GM18909 (cell line): Measurements from ENCODE around the gene TRDMT1.
"Not testable (repeated sequence)": the region's sequence is repeated elsewhere in the genome, so short reads cannot be mapped to it uniquely, and the experiment has no call there.

ENCODE experiments used
- ATAC-seq: cut with Tn5 transposase; IDR thresholded peaks from one replicate; pipeline ENCODE4 v1.9.1; 2021; ENCODE audit warnings: mild to moderate bottlenecking; ENCODE audit not compliant: unreplicated experiment, poor library complexity

TRDMT1 gene

GRCh38 chr10:17143055-17143690 is 58.3 kb downstream of the TRDMT1 start:
- ATAC-seq: no peak

GRCh38 chr10:17141504-17142229 is 59.8 kb downstream of the TRDMT1 start:
- no peak for ATAC-seq

GRCh38 chr10:17140386-17140761 is 61.1 kb downstream of the TRDMT1 start:
- ATAC-seq: no peak

DNA sequence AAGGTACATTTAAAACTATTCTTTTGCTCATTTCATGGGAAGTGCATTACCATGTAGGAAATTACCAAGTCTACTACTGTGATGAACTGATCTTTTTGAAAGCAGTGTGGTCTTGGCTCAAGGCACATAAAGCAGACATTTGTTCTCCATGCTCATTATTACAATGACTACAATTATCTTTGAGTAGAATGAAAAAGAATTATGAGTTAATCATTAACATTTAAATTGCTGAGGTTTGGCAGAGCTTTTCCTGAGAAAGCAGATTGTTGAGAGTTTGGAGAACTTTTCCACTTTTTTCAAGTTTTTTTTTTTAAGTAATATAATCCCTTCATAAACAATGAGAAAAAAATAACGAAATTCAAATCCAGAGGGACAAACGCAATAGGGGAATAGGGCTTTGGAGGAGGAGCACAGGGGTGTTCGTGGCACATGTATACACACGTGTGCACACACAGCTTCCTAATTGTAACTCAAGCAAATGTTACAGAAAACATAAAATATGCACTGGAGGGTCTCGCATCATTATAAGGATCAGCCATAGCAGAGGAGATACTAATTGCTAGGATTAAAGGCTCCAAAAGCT is 62.9 kb downstream of the TRDMT1 start:
- ATAC-seq: no peak

DNA sequence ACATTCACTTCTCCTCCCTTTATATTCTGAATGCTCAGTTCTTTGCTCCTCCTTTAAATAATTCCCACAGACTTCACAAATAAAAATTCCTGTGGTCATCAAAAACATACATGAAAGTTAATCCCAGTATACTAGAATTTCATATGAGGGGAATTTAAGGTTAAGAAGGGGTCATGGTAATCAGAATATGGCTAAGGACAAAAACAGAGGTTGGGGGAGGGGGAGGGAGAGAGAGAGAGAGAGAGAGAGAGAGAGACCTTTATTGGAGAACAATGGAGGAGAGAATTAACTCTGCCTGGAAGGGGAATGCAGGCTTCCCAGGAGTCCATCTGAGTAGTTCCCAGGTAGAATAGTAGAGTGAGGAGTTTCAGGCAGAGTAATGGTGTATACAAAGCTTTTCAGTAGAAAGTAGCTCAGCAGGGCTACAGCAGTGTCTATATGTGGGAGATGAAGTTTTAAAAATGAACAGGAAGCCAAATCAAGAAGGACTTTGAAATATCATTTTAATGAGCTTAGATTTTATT is 66.7 kb downstream of the TRDMT1 start:
- ATAC-seq: no peak

DNA sequence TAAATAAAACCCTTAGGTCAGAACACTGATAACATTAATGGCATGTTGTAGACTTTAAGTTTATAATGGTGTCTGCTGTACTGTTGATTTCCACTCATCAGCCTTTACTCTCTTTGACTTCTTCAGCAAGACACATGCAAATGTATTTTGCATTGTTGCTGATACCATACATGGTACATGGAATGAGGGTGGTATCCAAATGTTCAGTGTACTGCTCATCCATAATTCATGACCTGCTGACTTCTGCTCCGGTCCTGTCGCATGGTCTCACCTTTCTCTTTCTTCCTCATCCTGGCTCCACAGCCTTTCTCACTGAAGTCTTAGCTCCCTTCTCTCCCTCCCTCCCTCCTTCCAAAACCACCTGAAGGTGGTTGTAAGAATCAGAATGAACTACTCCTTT is 67.2 kb downstream of the TRDMT1 start:
- ATAC-seq: no peak

GRCh38 chr10:17129741-17130140 is 71.7 kb downstream of the TRDMT1 start, which contains the start of gene CUBN:
Gene CUBN (minus strand): TSS chr10:17129811. CDS start chr10:17129765, 46 bp downstream.
- ATAC-seq: no peak

- no peak for ATAC-seq
Observed at GRCh38 chr10:17128261-17128660, 73.2 kb downstream of the TRDMT1 start.

DNA sequence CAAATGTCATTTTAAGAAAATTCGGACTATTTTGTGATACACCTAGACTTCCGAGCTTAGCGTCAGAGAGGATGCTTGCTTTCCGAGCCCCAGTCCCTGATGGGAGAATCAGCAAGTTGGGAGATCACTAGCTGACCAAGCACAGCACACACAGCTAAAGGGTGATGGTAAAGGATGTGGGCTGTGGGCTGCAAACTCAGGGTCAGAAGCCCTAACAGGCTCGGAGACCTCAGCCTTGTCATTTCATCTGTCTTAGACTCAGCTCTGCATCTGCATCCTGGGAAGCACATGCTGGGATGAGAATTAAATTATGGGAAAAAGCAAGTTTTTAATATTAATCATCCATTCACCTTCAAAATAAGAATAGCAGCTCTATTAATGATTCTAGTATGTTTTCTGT is 75.1 kb downstream of the TRDMT1 start:
- ATAC-seq: no peak

GRCh38 chr10:17125206-17125893 is 76.1 kb downstream of the TRDMT1 start:
- no peak for ATAC-seq

DNA sequence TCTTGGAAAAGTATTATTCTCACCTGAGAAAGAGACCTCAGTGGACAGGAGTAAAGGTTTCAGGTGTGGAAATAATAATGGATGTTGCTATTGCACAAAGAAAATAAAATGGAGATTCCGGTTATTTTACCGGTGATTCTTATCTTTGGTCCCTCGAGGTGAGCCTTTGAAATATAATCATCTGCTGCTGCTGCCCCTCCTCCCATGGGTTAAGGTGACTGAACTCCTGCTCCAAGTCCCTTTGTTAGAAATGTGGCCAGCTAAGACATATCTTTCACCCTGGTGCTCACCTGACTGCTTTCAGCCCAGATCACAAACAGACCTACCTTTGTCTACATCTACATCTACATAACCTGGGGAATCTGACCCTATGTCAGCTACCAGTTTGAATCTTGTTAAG is 77.5 kb downstream of the TRDMT1 start:
- ATAC-seq: no peak

DNA sequence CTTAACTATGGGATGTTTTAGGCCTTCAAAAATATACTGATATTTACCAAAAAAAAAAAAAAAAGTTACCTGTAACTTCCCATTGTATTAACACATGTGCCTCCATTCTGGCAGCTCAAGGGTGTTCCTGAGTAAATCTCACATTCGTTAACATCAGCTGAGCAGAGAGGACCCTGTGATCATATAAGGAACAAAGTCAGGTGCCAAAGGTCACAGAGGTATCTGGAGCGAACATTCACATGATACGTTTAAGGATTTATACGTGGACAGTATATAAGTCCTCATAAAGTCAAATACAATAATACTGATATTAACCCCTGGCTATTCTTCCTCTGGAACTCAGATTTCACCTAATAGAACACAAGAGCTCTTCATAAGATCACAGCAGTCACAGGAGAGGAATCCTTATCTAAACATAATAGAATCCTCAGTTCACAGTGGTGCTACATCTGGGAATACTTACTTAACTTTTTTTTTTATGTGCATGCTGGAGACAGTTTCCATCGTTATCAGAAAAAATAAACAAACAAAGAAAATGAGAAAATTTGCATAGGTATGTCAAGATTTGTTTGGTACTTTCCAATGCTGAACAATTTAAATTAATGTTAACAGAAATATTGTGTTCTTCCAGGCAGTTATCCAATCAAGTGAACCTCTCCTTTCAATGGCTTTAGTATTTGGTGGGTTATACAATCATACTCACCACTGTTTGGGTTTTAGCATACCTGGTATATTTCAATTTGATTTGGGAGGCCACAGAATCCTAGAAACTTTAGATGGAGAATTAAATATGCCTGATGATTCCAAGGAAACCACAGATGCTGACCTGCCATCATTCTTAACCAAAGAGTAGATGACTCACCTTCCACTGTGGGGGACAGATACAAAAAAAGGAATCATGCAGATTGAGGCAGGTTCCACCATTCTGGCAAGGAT is 78.5 kb downstream of the TRDMT1 start:
- ATAC-seq: no peak

GRCh38 chr10:17122052-17122451 is 79.4 kb downstream of the TRDMT1 start:
- ATAC-seq: no peak

- ATAC-seq: no peak
Observed at GRCh38 chr10:17120694-17121093, 80.8 kb downstream of the TRDMT1 start.

DNA sequence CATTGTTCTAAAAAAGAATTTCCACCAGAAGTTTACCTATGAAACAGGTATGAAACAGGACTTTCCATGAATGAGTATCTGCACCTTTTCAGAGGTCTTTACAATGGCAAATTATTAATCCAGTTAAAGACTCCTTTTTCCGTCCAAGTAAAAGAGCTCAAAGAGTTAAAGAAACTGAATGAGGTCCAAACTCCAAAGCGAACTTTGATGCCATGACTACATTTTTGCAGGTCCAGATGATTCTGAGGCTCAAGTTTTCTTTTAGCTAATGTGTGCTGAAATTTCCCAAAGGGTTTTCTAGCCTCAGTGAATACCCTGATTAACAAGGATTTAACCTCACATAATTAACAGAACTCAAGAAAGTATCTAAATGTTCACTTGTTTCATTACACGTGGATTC is 81.6 kb downstream of the TRDMT1 start:
- ATAC-seq: no peak

DNA sequence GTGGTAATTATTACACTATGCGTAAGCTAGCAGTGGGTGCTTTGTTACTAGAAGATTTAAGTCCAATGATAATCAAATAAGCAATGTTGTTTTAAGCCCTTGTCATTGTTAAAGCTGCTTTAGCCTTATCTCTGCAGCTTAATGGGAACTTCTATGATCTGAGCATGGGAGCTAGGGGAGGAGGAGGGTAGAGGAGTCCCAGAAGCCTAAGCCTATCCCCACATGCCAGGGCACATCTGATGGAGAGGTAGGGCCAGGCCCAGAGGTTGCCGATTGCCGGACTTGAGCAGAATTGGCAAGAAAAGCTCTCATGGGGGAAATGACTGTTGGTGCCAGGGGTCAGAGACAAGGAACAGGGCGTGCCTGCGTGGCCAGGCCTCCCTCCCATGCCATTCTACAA is 85.3 kb downstream of the TRDMT1 start:
- no peak for ATAC-seq

- ATAC-seq: no peak
Observed at GRCh38 chr10:17115683-17116082, 85.8 kb downstream of the TRDMT1 start.

- ATAC-seq: not testable (repeated sequence)
Observed at GRCh38 chr10:17114878-17115444, 86.5 kb downstream of the TRDMT1 start.

DNA sequence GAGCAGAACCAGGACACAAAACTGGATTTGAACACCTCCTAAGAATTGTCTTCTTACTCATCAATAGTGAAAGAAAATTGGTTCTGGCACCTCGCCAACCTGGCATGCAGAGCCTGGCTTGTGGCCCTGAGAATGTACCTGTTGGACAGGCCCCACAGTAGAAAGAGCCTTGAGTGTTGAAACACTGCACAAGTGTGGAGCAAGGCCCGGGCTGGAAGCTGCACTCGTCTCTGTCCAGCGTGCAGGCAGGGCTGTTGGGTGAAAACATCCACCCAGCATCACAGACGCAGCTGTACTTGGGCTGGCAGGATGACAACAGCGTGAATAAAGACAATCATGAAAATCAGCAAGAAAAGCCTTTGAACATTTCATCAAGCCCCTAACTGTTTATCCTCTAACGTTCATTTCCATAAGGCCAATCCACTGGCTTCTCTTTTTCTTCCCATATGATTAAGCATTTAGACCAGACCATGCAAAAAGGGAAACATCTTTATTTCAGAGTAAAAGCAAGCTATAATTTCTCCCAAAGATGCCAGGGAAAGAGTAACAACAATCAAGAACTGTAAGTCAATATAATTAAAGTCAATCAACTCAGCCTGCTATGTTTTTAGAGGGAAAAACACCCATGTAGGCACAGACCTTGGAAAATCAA is 87.5 kb downstream of the TRDMT1 start:
- no peak for ATAC-seq
